ENCODE results near the gene CPA3. TPM values are rescaled to one million over a fixed set of nuclear protein-coding genes. Genes with fewer than 3 reads are reported as not detected.
A peak's percentile ranks its signal among the peaks of the same experiment; 100 is the strongest.

The CPA3 gene
- polyA plus RNA-seq, 1 donor: 0.52 TPM

DNA sequence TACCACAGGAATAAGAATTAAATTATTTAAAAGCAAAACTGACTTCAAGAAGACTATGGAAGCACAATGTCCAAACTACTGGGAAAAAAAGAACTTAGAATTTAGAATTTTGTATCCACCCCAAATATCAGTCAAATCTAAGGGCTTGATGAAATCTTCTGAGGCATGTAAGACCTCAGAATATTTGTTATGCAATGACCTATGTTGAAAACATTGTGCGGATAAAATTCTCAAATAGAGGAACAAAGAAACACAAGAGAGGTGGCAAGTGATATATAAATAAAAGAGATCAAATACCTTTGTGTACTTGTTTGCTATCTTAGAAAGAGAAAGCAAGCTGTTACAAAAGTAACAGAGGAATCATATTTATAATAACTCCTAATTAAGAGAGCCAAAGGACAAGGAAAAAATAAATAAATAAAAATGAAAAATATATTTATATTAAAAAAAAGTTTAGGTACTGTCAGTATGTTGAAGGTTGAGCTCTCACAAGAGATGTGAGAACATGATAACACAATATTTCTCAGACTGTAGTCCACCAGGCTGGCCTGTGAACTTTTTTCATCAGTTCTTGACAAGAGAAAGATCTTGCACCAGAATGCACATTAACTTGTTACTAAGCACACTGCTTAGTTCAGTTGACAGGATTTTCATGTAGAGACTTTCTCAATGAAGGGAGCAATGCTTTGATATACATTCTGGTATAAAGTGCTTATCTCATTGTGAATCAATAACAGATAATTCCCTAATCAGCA is 50.0 kb downstream of the CPA3 start:
- H3K4me3 ChIP-seq (ENCODE audit: low read length): no peak overlapping the region
- no peaks in the 10 kb centered on the region for H3K9me3 ChIP-seq (ENCODE audit: control insufficient read depth, low read depth, low read length)
- no CpG with 5 or more reads among the region's 1 CpG for WGBS (ENCODE audit: insufficient coverage, low lambda C conversion rate)
- H3K4me1 ChIP-seq (ENCODE audit: control insufficient read depth, insufficient read depth, low read length): no peaks in the 10 kb centered on the region
- no peaks in the 10 kb centered on the region for H3K36me3 ChIP-seq (ENCODE audit: control insufficient read depth, insufficient read depth, low read length)
- no peak for DNase-seq
- no peak overlapping the region for H3K27ac ChIP-seq (ENCODE audit: low read length)
- H3K27me3 ChIP-seq (ENCODE audit: control insufficient read depth, insufficient read depth, low read length): no peaks in the 10 kb centered on the region

DNA sequence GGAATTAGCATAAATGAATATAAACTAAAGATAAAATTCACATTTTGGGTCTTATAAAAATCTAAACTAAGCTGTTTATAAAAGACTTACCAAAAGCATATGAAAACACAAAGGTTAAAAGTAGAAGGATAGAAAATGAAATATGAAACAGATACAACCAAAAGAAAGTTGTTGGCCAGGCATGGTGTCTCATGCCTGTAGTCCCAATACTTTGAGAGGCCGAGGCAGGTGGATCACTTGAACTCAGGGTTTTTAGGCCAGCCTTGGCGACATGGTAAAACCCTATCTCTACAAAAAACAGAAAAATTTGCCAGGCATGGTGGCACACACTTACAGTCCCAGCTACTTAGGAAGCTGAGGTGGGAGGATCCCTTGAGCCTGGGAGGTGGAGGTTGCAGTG is 51.0 kb downstream of the CPA3 start:
- H3K4me3 ChIP-seq (ENCODE audit: low read length): no peak overlapping the region
- H3K9me3 ChIP-seq (ENCODE audit: control insufficient read depth, low read depth, low read length): no peaks in the 10 kb centered on the region
- H3K36me3 ChIP-seq (ENCODE audit: control insufficient read depth, insufficient read depth, low read length): no peaks in the 10 kb centered on the region
- DNase-seq: no peak
- H3K27ac ChIP-seq (ENCODE audit: low read length): no peak overlapping the region
- H3K4me1 ChIP-seq (ENCODE audit: control insufficient read depth, insufficient read depth, low read length): no peaks in the 10 kb centered on the region
- H3K27me3 ChIP-seq (ENCODE audit: control insufficient read depth, insufficient read depth, low read length): no peaks in the 10 kb centered on the region
- no CpG with 5 or more reads among the region's 2 CpGs for WGBS (ENCODE audit: insufficient coverage, low lambda C conversion rate)

DNA sequence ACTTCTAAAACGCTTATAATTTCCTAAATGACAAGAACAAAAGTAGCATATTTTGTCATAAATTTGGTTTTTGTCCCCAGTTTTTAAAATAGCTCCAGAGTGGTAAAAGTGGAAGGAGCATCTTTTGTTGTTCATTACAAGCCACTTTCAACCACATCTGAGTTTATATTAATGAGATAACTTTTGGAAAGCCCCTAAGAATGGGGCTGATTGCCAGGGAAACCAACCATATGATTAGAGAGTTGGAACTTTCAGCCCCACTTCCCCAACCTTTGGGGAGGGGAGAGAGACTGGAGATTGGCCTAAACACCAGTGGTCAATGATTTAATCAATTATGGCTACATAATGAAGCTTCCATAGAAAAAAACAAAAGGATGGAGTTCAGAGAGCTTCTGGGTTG is 57.4 kb downstream of the CPA3 start:
- Histone ChIP-seq H3K36me3 (ENCODE audit: control insufficient read depth, insufficient read depth, low read length) (no peaks in the 10 kb centered on the region), H3K4me1 (ENCODE audit: control insufficient read depth, insufficient read depth, low read length) (no peaks in the 10 kb centered on the region), H3K4me3 (ENCODE audit: low read length) (no peak overlapping the region), H3K27me3 (ENCODE audit: control insufficient read depth, insufficient read depth, low read length) (no peaks in the 10 kb centered on the region), H3K27ac (ENCODE audit: low read length) (no peak overlapping the region), H3K9me3 (ENCODE audit: control insufficient read depth, low read depth, low read length) (no peaks in the 10 kb centered on the region)
- no peak for DNase-seq
- 100% methylated on average over 1 of the region's 1 CpG for WGBS (ENCODE audit: insufficient coverage, low lambda C conversion rate)

DNA sequence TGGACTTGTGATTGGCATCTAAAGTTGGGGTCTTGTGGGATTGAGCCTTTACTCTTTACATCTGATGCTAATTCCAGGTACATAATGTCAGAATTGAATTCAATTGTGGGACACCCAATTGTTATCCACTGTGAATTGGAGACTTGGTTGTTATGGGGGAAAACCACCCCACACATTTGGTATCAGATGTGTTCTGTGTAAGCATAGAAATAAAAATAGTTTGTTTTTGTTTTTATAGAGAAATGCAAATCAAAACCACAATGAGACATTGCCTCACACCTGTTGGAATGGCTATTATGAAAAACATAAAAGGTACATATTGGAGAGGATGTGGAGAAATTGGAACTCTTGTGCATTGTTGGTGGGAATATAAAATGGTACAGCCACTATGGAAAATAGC is 58.5 kb downstream of the CPA3 start:
- no peak overlapping the region for H3K4me3 ChIP-seq (ENCODE audit: low read length)
- H3K9me3 ChIP-seq (ENCODE audit: control insufficient read depth, low read depth, low read length): no peaks in the 10 kb centered on the region
- DNase-seq: no peak
- H3K27me3 ChIP-seq (ENCODE audit: control insufficient read depth, insufficient read depth, low read length): no peaks in the 10 kb centered on the region
- H3K36me3 ChIP-seq (ENCODE audit: control insufficient read depth, insufficient read depth, low read length): no peaks in the 10 kb centered on the region
- H3K4me1 ChIP-seq (ENCODE audit: control insufficient read depth, insufficient read depth, low read length): no peaks in the 10 kb centered on the region
- H3K27ac ChIP-seq (ENCODE audit: low read length): no peak overlapping the region

DNA sequence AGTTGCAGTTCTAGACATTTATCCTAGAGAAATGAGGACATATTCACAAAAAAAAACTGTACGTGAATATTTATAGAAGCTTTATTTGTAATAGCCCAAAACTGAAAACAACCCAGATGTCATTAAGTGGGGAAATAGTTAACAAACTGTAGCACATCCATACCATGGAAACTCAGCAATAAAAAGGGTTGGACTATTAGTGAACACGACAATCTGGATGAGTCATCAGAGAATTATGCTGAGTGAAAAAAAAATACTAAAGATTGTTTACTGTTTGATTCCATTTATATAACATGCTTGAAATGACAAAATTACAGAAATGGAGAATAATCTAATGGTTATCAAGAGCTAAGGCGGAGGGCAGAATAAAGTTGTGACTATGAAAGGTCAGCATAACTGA is 59.5 kb downstream of the CPA3 start:
- DNase-seq: peak in 1 of 2 donors; percentile 6
- Histone ChIP-seq H3K9me3 (ENCODE audit: control insufficient read depth, low read depth, low read length) (no peaks in the 10 kb centered on the region), H3K27ac (ENCODE audit: low read length) (no peak overlapping the region), H3K4me1 (ENCODE audit: control insufficient read depth, insufficient read depth, low read length) (no peaks in the 10 kb centered on the region), H3K4me3 (ENCODE audit: low read length) (no peak overlapping the region), H3K27me3 (ENCODE audit: control insufficient read depth, insufficient read depth, low read length) (no peaks in the 10 kb centered on the region), H3K36me3 (ENCODE audit: control insufficient read depth, insufficient read depth, low read length) (no peaks in the 10 kb centered on the region)
- 83% methylated on average over 1 of the region's 3 CpGs for WGBS (ENCODE audit: insufficient coverage, low lambda C conversion rate)

DNA sequence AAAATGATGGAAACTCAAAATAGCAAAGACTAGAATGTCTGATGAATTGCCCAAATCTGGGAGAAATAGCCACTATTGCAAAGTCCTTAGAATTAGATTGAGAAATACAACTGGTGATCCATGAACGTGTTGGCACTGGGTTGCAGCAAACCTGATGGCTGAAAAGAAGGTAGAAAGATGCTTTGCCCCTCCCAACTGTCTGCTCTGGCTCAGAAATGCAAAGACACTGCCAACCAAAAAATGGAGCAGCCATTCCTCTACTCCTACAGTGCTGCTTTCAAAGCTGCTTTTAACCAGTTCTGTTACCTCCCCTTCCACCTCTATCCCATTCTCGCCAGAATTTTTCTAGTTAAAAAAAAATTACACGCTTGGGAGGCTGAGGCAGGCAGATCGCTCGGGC is 60.7 kb downstream of the CPA3 start:
- Histone ChIP-seq H3K27me3 (ENCODE audit: control insufficient read depth, insufficient read depth, low read length) (no peaks in the 10 kb centered on the region), H3K4me1 (ENCODE audit: control insufficient read depth, insufficient read depth, low read length) (no peaks in the 10 kb centered on the region), H3K27ac (ENCODE audit: low read length) (no peak overlapping the region), H3K9me3 (ENCODE audit: control insufficient read depth, low read depth, low read length) (no peaks in the 10 kb centered on the region), H3K36me3 (ENCODE audit: control insufficient read depth, insufficient read depth, low read length) (no peaks in the 10 kb centered on the region), H3K4me3 (ENCODE audit: low read length) (no peak overlapping the region)
- WGBS (ENCODE audit: insufficient coverage, low lambda C conversion rate): no CpG with 5 or more reads among the region's 5 CpGs
- DNase-seq: no peak

DNA sequence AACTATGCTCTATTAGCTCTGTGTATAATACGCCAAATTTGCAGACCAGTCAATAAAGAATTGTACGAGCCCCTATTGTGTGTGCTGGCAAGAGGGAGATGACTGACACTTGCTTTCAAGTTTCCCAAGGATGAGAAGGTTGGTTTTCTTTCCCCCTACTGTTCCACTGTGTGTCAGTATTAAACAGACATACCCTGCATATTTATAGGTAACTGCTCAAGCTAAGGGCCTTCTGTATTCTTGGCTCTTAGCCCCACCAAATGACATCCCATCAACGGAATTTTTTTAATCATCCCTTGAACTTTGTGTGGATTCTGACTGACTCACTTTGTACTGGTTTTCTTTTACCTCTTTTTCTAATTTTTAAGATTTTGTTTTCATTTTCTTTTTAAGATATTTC is 65.7 kb downstream of the CPA3 start:
- H3K4me3 ChIP-seq (ENCODE audit: low read length): no peak overlapping the region
- H3K27ac ChIP-seq (ENCODE audit: low read length): no peak overlapping the region
- WGBS (ENCODE audit: insufficient coverage, low lambda C conversion rate): 100% methylated on average over 2 of the region's 3 CpGs
- no peaks in the 10 kb centered on the region for H3K9me3 ChIP-seq (ENCODE audit: control insufficient read depth, low read depth, low read length)
- H3K27me3 ChIP-seq (ENCODE audit: control insufficient read depth, insufficient read depth, low read length): peaks cover 3% of the 10 kb centered on the region
- no peak for DNase-seq
- H3K36me3 ChIP-seq (ENCODE audit: control insufficient read depth, insufficient read depth, low read length): no peaks in the 10 kb centered on the region
- no peaks in the 10 kb centered on the region for H3K4me1 ChIP-seq (ENCODE audit: control insufficient read depth, insufficient read depth, low read length)

DNA sequence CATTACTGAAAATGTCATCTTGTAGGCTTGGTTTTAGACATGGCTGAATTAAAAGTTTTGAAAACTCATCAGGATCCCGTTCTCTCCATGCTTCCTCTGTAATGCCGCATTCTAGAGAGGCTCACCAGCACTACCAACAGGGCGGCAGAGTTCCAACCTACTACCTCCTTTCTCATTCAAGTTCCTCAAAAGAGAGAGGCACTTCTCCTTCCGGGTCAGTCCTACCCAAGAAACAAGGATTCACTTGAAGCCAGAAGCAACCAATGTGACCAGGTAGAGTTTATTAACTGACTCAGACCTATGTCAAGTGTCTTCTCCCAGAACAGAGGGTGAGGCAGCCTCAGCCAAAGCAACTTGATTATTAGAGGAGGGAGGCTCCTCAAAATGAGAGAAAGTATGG is 66.5 kb downstream of the CPA3 start:
- H3K27ac ChIP-seq (ENCODE audit: low read length): no peak overlapping the region
- WGBS (ENCODE audit: insufficient coverage, low lambda C conversion rate): no CpG with 5 or more reads among the region's 4 CpGs
- no peaks in the 10 kb centered on the region for H3K4me1 ChIP-seq (ENCODE audit: control insufficient read depth, insufficient read depth, low read length)
- no peak for DNase-seq
- H3K4me3 ChIP-seq (ENCODE audit: low read length): no peak overlapping the region
- no peaks in the 10 kb centered on the region for H3K9me3 ChIP-seq (ENCODE audit: control insufficient read depth, low read depth, low read length)
- H3K36me3 ChIP-seq (ENCODE audit: control insufficient read depth, insufficient read depth, low read length): no peaks in the 10 kb centered on the region
- peaks cover 3% of the 10 kb centered on the region for H3K27me3 ChIP-seq (ENCODE audit: control insufficient read depth, insufficient read depth, low read length)

DNA sequence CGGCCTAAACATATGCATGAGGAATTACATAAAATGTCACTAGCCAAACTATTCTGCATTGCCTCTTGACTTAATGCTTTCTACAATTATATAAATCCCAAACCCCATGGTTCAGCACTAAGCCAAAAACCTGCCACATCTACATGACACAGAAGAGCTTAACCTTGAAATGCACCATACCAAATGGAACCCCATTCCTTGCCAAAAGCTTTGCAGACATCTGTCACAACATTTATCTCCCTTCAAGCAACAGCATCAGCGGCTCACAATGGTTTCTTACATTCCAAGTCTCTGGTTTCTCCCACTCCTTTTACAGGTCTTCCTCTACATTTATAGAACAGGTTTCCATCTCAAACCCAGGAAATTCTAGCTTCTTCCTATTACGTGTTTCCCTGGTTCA is 67.9 kb downstream of the CPA3 start:
- 93% methylated on average over 2 of the region's 3 CpGs for WGBS (ENCODE audit: insufficient coverage, low lambda C conversion rate)
- DNase-seq: no peak
- Histone ChIP-seq H3K27me3 (ENCODE audit: control insufficient read depth, insufficient read depth, low read length) (peaks cover 7% of the 10 kb centered on the region), H3K9me3 (ENCODE audit: control insufficient read depth, low read depth, low read length) (no peaks in the 10 kb centered on the region), H3K36me3 (ENCODE audit: control insufficient read depth, insufficient read depth, low read length) (no peaks in the 10 kb centered on the region), H3K4me1 (ENCODE audit: control insufficient read depth, insufficient read depth, low read length) (no peaks in the 10 kb centered on the region), H3K27ac (ENCODE audit: low read length) (no peak overlapping the region), H3K4me3 (ENCODE audit: low read length) (no peak overlapping the region)

DNA sequence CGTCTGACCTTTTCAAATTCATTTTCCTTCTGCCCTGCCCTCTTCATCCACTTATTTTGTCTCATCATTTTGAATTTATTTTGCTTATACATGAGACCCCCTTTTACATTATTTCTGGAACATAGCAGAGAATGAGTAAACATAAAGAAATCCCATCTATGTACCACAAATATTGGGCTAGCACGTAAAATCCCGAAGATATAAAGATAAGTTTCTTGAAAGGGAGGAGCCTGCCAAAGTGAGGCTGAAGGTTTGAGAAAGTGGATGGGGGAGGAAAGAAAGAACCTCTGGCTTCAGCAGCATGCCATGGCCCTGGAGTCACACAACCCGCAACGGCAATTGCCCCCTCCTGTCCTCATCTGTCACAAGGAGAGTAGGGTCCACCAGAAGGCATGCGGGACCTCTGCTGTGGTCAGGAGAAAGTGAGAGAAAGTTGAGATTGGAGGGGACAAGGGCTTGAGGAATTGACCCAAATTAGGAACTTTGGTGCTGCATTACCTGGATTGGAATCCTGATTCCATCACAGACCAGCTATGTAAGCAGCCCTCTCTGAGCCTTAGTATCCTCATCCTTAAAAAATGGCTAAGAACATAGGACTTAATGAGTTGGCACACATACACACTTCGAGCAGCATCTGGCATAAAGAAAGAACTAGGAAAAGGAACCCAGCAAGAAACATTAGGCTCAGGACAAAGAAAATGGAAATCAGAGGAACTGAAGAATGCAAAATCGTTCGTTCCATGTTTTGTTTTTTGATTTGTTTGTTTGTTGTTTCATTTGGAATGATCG is 72.6 kb downstream of the CPA3 start:
- no peaks in the 10 kb centered on the region for H3K4me1 ChIP-seq (ENCODE audit: control insufficient read depth, insufficient read depth, low read length)
- WGBS (ENCODE audit: insufficient coverage, low lambda C conversion rate): 83% methylated on average over 3 of the region's 10 CpGs
- H3K9me3 ChIP-seq (ENCODE audit: control insufficient read depth, low read depth, low read length): no peaks in the 10 kb centered on the region

DNA sequence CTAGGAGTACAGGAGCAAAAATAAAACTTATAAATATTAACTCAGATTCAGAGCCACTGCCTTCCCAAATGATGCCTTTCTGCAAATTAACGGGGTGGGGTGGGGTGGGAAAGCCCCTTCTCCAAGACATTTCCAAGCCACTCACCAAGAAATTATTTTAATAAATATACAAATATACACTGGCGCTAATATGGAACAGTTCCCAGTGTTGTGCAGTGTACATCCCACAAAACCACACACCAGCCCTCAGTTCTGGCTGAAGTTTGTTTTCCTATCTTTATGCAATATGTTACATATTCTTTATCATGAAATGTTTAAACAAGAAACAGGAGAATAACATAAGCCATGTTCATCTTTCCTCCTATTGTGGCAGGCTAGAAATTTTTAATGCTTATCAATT is 73.2 kb downstream of the CPA3 start:
- WGBS (ENCODE audit: insufficient coverage, low lambda C conversion rate): no CpG with 5 or more reads among the region's 2 CpGs
- Histone ChIP-seq H3K27ac (ENCODE audit: low read length) (no peak overlapping the region), H3K9me3 (ENCODE audit: control insufficient read depth, low read depth, low read length) (no peaks in the 10 kb centered on the region), H3K4me1 (ENCODE audit: control insufficient read depth, insufficient read depth, low read length) (no peaks in the 10 kb centered on the region), H3K27me3 (ENCODE audit: control insufficient read depth, insufficient read depth, low read length) (peaks cover 7% of the 10 kb centered on the region), H3K4me3 (ENCODE audit: low read length) (no peak overlapping the region), H3K36me3 (ENCODE audit: control insufficient read depth, insufficient read depth, low read length) (no peaks in the 10 kb centered on the region)
- DNase-seq: no peak

More for the DNA sequence above, 72.6 kb downstream of the CPA3 start:
- no peaks in the 10 kb centered on the region for H3K36me3 ChIP-seq (ENCODE audit: control insufficient read depth, insufficient read depth, low read length)
- H3K27ac ChIP-seq (ENCODE audit: low read length): no peak overlapping the region
- peaks cover 7% of the 10 kb centered on the region for H3K27me3 ChIP-seq (ENCODE audit: control insufficient read depth, insufficient read depth, low read length)
- H3K4me3 ChIP-seq (ENCODE audit: low read length): no peak overlapping the region
- DNase-seq: no peak

All from large intestine (tissue), 3 donors.